NCI-H524 (cell line): ENCODE measurements around the gene CCDC12.

Experiments
- DNase-seq, 2 experiments: peaks; one replicate each; lab custom pipeline; 2025; lab: John Stamatoyannopoulos, UW

The CCDC12 gene

GRCh38 chr3:46935989-46936558, 40.5 kb downstream of the CCDC12 start:
- no peak for DNase-seq

DNA sequence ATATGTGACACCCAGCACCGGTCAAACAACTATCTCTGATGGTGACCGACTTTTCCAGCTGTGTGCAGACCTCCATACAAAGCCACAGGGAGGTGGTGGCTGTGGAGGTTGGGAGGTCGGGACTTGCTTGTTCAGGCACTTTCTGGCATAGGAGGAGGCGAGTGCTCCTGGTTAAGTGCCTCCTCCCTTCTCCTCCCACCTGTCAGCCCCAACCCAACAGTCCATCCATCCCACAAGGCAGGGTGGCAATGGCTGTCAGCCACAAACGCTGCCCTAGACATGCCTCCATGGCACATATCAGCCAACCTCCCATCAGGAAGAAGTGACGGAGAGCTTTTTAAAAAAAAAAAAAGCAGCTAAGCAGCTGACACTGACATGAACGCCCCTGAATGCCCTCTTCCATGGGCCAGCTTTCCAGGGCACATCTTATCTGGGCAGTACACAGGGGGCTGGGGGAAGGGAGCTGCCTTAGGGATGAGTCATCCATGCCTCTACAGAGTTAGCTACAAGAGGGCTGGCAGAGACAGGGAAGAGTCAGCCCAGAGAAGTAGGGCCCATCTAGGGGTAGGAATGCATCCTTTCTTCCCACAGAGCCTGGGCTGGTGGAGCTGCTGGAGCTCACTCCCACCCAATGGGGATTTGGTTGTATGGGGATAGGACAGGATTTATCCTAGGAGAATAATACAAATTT, 41.2 kb downstream of the CCDC12 start:
- DNase-seq: no peak

GRCh38 chr3:46934498-46935167, 41.9 kb downstream of the CCDC12 start:
- DNase-seq: no peak

- DNase-seq: no peak
Observed at GRCh38 chr3:46934072-46934471, 42.5 kb downstream of the CCDC12 start.

DNA sequence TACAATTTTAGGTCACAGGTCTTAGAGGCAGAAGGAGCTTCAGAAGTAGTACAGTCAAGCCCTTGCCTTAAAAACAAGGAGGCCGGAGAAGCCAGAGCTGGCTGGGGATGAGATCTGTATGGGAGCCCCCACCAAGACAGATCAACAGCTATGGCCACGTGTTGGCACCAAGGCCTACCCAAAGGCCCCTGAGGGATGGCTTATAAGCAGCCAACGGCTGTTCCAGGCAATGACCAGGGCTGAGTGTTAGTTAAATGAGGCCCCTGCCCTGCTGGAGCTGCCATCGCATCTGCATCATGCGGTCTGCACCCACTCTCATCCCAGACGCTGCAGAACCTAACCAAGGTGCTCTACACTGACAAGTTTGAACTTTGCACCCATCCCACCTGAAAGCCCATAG, 43.3 kb downstream of the CCDC12 start:
- no peak for DNase-seq

DNA sequence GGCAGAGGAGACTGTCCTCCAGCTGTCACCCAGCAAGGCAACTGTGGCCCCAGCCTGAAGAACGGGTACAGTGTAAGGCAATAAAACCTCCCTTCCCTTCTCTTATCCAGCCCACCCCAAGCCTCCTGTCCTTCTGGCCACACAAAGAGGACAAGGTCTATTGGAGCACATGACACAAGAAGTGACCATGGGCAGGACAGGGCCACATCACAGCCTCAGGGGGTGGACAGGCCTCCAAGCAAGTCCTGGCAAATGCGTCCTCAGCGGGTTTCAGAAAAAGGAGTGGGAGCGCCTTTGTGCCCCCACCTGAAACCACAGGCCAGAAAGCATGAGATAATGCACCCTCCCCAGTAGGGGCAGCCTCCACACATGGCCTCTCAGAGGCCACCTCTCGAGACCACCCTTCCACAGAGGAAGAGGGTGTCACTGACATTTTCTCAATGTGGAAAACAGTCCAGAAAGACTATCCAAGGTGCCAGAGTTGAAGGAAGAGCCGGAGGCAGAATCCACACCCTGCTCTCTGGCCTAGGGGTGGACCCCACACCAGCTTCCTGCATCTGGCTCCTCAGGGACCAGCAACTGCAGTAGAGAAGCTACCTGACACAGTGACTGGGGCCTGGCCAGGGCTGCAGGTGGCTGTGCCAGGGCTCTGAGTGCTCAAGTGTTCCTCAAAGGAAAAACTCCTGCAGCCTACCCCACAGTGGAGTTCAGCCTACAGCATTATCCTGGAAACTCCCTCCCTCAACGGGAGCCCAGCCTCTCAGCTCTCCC, 43.9 kb downstream of the CCDC12 start:
- no peak for DNase-seq

- DNase-seq: no peak
Observed at GRCh38 chr3:46931631-46932331, 44.8 kb downstream of the CCDC12 start.

- no peak for DNase-seq
Observed at GRCh38 chr3:46930945-46931403, 45.6 kb downstream of the CCDC12 start.

DNA sequence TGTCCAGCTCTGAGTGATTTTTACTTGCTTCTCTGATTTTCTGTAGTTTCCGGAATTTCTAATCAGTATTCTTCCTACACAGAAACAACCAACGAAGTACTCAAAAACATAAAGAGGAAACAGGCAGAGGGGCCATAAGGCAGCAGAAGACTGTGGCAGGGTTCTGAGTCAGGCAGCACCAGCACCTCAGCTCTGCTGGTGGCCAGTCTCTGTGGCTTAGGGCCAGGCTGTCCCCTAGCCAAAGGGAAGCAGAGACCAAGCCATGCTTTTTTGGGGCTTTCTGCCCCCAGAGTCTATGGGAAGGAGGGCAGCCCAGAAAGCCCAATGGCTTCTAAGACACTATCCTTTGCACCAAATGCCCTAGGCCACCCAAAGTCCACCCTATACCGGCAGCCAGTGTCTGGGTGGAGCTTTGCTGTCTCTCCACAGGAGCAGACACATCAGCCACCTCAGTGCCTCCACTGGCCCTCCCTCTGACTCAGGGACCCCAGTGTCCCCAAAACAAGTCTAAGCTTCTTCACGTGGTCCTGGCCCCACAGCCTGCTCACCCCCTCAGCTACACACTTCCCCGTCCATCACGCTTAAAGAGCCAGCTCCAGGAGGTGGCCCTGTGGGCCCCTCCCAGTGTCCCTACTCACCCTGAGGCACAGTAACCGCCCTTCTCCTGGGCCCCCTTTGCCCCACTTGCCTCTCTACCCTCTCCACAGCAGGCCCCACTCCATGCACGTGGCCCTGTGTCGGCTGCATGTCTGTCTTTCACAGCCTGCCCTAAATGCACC, 46.2 kb downstream of the CCDC12 start:
- DNase-seq: no peak

GRCh38 chr3:46929324-46929723, 47.2 kb downstream of the CCDC12 start:
- DNase-seq: no peak

DNA sequence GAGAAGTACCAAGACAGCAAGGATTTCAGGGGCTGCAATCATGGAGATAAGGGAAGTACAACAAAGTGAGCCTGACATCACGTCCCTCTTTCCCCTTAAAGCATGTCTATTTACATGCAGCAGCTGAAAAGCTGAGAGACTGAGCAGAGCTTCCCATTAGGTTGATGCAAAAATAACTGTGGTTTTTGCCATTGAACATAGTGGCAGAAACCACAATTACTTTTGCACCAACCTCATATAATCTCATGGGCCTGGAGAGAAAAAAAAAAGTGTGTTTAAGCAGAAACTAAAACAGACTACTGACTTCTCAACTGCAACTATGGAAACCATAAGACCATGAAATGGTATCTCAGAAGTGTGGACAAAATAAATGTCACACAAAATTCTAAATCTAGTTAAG, 48.3 kb downstream of the CCDC12 start:
- no peak for DNase-seq

DNA sequence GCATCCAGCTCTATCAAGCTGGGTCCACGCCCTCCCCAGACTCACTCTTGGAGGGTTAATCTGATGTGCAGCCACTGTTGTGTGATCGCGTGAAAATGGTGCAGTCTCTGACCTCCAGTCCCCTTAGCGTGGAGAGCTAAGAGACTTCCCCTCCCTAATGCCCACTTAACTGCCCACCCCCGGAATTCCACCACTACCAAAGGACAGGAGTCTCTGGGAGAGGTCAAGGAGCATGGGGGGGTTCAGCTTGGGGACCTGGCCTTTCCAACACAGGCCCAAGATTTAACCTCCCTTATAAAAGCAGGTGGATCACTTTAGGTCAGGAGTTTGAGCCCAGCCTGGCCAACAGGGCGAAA, 48.8 kb downstream of the CCDC12 start:
- no peak for DNase-seq

DNA sequence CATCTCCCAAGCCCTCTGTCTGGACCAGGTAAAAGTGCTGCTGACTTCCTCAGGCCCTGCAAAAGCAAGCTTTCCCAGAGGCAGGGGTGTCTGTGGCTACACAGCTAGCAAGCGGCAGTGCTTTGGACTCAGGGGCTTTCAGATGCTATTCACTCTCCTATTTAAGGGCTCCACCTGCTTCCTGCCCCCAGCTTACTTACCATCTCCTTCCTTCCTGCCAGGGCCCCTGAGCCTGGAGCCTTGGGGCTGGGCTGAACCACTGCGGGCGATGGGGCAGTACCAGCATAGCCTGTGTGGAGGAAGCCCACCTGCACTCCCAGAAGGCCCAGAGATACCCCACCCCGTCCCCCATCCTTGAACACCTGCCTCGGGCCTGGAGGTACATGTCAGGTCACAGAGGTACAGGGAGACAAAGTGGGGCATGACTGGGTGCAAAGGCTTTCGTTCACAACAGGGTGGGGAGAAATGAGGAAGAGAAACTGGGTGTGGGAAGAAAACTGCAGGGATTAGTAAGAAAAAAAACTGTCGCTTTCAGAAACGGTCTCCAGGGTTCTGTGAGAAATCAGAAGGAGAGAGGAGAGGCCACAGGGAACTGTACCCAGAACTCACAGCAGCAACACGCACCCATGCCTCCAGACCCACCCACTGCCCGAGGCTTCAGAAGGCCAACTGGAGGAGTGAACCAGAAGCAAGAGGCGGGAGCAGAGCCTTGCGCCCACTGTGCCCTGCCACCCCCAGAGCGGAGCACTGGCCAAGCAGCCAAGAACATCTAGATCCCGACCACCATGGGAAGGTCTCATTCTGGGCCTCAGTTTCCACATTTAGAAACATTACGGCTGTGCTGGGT, 49.5 kb downstream of the CCDC12 start:
- DNase-seq: no peak

DNA sequence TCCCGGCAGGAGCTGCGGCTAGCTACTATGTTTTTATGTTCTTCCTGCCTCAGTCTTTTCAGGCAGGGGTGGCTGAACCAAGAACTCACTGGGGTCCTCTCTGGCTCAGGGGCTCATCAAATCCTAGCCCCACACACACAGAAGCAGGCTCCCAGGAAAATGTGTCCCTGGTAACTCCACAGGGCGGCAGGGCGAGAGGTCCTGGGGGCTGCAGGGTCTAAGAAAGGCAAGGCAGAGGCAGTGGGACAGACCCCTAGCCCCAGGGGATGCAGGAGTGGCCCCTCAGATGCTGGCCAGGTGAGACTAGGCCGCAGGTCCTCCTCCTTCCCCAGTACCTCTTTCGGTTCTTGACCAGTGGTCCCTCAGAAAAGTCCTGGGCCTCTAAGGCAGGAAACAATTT, 50.1 kb downstream of the CCDC12 start:
- no peak for DNase-seq

GRCh38 chr3:46926039-46926438, 50.5 kb downstream of the CCDC12 start:
- DNase-seq: peak in 1 of 2 experiments; percentile 50

DNA sequence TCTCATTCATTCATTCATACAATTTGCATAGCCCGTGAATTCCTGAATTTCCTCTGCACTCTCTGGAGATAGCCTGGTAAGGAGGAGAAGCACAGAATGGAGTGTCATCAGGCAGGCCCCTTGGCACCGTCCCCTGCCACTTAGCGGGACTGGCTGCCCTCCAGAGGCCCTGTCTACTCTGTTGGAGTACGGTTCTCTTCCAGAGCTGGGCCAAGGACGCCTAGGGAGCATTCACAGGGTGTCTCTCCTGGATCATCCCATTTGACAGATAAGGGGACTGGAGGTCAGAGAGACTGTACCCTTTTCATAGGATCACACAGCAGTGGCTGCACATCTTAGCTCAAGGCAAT, 51.0 kb downstream of the CCDC12 start:
- no peak for DNase-seq

DNA sequence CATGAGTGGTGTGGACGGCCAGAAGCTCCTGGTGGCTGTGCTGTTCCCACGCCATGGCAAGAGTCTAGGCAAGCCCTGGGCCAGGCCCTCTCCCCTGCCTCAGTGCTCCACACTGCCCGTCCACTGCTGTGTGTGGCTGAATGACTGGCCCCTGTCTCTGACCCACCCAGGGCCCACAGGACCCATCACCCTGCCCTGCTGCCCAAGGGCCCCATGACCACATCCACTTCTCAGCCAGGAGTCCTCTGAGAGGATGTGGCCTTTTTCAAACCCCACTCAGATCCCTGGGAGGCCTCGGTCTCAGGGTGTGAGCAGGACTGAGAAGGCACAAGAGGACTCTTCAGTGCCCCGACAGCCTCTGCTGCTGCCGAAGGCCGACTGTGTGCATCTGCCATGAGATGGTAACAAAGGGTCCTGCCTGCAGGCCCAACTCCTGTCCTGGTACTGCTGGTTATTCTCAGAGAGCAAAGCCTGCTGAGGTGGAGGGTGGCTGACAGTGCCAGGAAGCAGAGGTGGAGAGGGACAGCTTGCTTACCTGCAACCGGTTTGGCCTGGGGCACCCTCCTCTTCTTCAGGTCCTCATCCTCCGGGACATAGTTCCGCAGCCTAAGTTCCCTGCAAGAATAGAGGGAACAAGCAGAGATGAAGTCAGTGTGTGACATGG, 51.5 kb downstream of the CCDC12 start:
- no peak for DNase-seq

DNA sequence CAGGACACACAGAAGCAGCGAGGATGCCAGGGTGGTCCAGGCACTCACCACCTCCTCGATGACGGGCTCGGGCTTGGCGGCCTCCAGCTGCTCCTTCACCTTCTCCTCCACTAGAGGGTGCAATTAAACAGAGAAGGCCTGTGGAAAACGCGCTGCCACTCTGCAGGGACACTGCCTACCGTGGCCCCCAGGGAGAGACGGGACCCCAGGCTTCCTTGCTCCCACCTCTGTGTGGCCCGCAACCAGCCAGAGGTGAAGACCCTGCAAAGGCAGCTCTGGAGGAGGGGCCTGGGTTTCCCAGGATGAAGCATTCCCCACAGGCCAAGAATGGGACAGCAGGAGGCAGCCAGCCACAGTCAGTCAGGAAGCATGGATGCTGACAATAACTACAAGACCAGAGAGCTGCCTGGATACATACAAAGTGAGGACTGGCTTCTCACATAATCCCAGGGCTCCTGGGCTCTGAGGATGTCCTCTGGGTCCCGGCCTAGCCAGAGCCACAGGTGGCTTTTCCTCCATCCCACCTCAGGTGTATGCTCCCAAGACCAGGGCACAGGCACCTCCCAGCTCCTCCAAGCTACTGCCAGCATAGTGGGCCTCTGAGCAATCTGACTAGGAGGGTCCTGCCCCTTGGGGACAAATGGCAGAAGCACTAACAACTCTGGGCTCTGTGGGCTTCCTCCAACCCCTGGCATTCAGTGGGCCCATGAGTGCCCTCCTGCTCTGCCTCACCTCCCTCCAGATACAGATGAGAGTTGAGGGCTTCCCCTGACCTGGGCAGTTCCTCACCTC, 52.8 kb downstream of the CCDC12 start:
- DNase-seq: peak in 1 of 2 experiments; percentile 38
